ENCODE measurements around the gene FRMD8. TPM values are rescaled to one million over a fixed set of nuclear protein-coding genes. Genes with fewer than 3 reads are reported as not detected.

The FRMD8 gene
- total and polyA plus RNA-seq, 9 of the 15 experiments (the other 6 are each of a cell fraction or from before 2014, with no cell fraction given) = 4.5 to 54.5 (median 15.8) TPM

DNA sequence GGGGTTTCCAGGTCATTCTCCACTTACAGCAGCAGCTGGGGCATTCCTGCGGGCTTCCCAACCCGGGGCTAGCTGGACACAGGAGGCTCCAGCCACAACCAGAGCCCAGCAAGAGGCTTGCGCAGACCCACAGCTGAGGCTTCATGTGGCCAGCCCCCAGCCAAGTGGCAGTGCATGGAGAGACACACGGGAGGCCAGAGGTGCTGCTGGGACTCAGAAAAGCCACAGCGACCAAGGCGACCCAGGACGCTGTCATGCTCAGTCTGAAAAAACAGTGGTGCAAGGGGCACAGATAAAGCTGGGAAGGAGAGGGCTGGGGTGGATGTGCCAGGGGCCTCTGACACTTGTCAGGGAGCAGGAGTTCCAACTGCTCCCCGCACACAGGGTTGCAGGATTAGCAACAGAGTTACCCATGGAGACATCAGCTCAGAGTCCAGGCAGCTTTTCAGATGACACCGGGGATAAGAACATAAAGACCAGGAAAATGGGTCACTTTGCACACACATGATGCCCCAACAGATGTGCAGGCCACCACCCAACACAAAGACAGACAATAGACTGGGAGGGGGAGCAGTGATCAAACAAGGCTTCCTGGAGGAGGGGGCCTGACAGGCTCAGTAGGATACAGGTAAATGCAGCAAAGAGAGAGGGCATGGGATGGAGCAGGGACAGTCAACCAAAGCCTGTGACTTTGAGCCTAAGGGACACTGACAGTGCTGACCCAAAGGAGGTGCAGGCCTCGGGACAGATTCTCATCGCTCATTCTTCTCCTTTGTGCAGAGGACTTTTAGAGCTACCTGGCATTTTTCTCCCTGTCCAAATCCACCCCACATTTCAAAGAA lies 29.3 kb downstream of the FRMD8 start:
- no TSS peak for BruUV-seq (replicated peaks)
- peak overlapping the region; percentile 91 for H3K4me2 ChIP-seq (ENCODE audit: insufficient read depth, low read length)
- H3K27ac ChIP-seq (ENCODE audit: extremely low read depth, low read depth, low read length) = peak overlapping the region; percentile 41; the same call in 2 of the 3 replicates
- intact Hi-C loops (cut with micrococcal nuclease) (loop anchor here (1.0 to 2.0 kb wide), 5 partner anchors 18 to 95 kb away; partner anchors contain the start of gene SLC25A45), in situ Hi-C loops (cut with MboI) (loop anchor here (5.0 kb wide), 1 partner anchor 97 kb away; no protein-coding TSS in a partner anchor)
- peaks cover 22% of the 10 kb centered on the region; the same call in 1 of the 3 replicates for H3K36me3 ChIP-seq (ENCODE audit: control insufficient read depth, insufficient read depth, low read length)
- POLR2A ChIA-PET = interaction anchor here (0.6 to 17.3 kb wide), 19 partner anchors 9 to 284 kb away, joined by 3 to 1349 read pairs (median 5); partner anchors contain the start of genes MALAT1 and NEAT1
- H2AFZ ChIP-seq (ENCODE audit: low read depth, low read length) = peak overlapping the region; percentile 95
- H3K9me1 ChIP-seq (ENCODE audit: control insufficient read depth, insufficient read depth, low read length) = no peaks in the 10 kb centered on the region
- H3K79me2 ChIP-seq (ENCODE audit: control insufficient read depth, insufficient read depth, low read length) = peaks cover 44% of the 10 kb centered on the region
- no peaks in the 10 kb centered on the region for H4K20me1 ChIP-seq (replicated peaks; ENCODE audit: control insufficient read depth, insufficient read depth, low read length)
- ATAC-seq = no peak
- no peaks in the 10 kb centered on the region for H3K27me3 ChIP-seq (ENCODE audit: control insufficient read depth in 2 of 2, insufficient read depth in 2 of 2, low read length in 2 of 2)
- no peak for DNase-seq (ENCODE audit: extremely low read depth in 1 of 4, low spot score in 3 of 4)
- H3K9ac ChIP-seq (ENCODE audit: insufficient read depth in 1 of 2, low read depth in 2 of 2, low read length in 2 of 2) = peak overlapping the region; percentile 88 to 98
- 66% methylated on average over 11 of the region's 11 CpGs for WGBS (ENCODE audit: insufficient coverage, low coverage, missing lambda C conversion rate)
- CTCF ChIA-PET (ENCODE audit: low intra/inter-chr PET ratio) = interaction anchor here (0.7 to 1.7 kb wide), 5 partner anchors 17 to 95 kb away, joined by 3 to 21 read pairs (median 4); partner anchors contain the start of gene SLC25A45
- peak overlapping the region; percentile 14; the same call in 1 of the 2 replicates for H3K4me3 ChIP-seq
- no peaks in the 10 kb centered on the region for H3K9me3 ChIP-seq (replicated peaks; ENCODE audit: control insufficient read depth, insufficient read depth, low read depth, low read length)
- FAIRE-seq = no peak
- TF ChIP-seq POLR2G (IDR thresholded peaks at IDR 0.05; ENCODE audit: low read depth, low read length) (peak; percentile 65; the same call in 1 of the 2 replicates), ZNF695 (CRISPR knock-in tag; IDR thresholded peaks at IDR 0.05) (no peak), ZNF174 (CRISPR knock-in tag; IDR thresholded peaks at IDR 0.05) (no peak), ZNF212 (CRISPR knock-in tag; IDR thresholded peaks at IDR 0.05) (no peak), ILK (tag; IDR thresholded peaks at IDR 0.05; ENCODE audit: borderline replicate concordance, low read depth) (no peak), ZFP36 (IDR thresholded peaks at IDR 0.05; ENCODE audit: low read depth, low read length, partially characterized antibody) (peak; percentile 50), FOXA3 (CRISPR knock-in tag; conservative IDR thresholded peaks at IDR 0.05 in 1 of 2, IDR thresholded peaks at IDR 0.05 in 1 of 2) (0 out of 4 replicates have a peak, but pooled peaks of 1 of the 2 experiments have one; percentile 12), RBFOX2 (IDR thresholded peaks at IDR 0.05; ENCODE audit: low read depth, low read length) (0 out of 2 replicates have a peak, but pooled peaks have one; percentile 13)
- H3K4me1 ChIP-seq (replicated peaks in 1 of 2; ENCODE audit: control insufficient read depth in 2 of 2, insufficient read depth in 2 of 2, low read length in 2 of 2) = peaks cover 44 to 59% of the 10 kb centered on the region in 2 experiments

All from K562 (cell line).